ENCODE results near the gene UNCX. TPM values are rescaled to one million over a fixed set of nuclear protein-coding genes. Genes with fewer than 3 reads are reported as not detected.

UNCX gene
- total and polyA plus RNA-seq, 9 of the 15 experiments (the other 6 are each of a cell fraction or from before 2014, with no cell fraction given) = not detected

- Histone ChIP-seq H3K27ac (ENCODE audit: extremely low read depth, low read depth, low read length) (no peak overlapping the region), H3K79me2 (ENCODE audit: control insufficient read depth, insufficient read depth, low read length) (no peaks in the 10 kb centered on the region), H3K9ac (ENCODE audit: insufficient read depth in 1 of 2, low read depth in 2 of 2, low read length in 2 of 2) (no peak overlapping the region), H2AFZ (ENCODE audit: low read depth, low read length) (no peak overlapping the region), H3K4me1 (replicated peaks in 1 of 2; ENCODE audit: control insufficient read depth in 2 of 2, insufficient read depth in 2 of 2, low read length in 2 of 2) (peaks cover 0 to 18% of the 10 kb centered on the region in 2 experiments; a peak in 2 of 5 replicates), H3K27me3 (ENCODE audit: control insufficient read depth in 2 of 2, insufficient read depth in 2 of 2, low read length in 2 of 2) (peaks cover 52 to 67% of the 10 kb centered on the region in 2 experiments), H3K4me3 (no peak overlapping the region), H3K36me3 (ENCODE audit: control insufficient read depth, insufficient read depth, low read length) (no peaks in the 10 kb centered on the region), H3K4me2 (ENCODE audit: insufficient read depth, low read length) (no peak overlapping the region), H3K9me1 (ENCODE audit: control insufficient read depth, insufficient read depth, low read length) (no peaks in the 10 kb centered on the region), H3K9me3 (replicated peaks; ENCODE audit: control insufficient read depth, insufficient read depth, low read depth, low read length) (no peaks in the 10 kb centered on the region), H4K20me1 (replicated peaks; ENCODE audit: control insufficient read depth, insufficient read depth, low read length) (0 out of 2 replicates have a peak, but pooled peaks cover 13% of the 10 kb centered on the region)
- ATAC-seq (no peak), DNase-seq (ENCODE audit: extremely low read depth in 1 of 4, low spot score in 3 of 4) (no peak), FAIRE-seq (no peak)
- BruUV-seq (replicated peaks) = no TSS peak
- in situ Hi-C loops (cut with MboI) (no loop called here), intact Hi-C loops (cut with micrococcal nuclease) (no loop called here)
- 5% methylated on average over 40 of the region's 83 CpGs for WGBS (ENCODE audit: insufficient coverage, low coverage, missing lambda C conversion rate)
- POLR2A ChIA-PET = interaction anchor here (0.7 kb wide), 1 partner anchor 177 kb away, joined by 4 read pairs; no protein-coding TSS in a partner anchor
- TF ChIP-seq HNRNPH1 (optimal IDR thresholded peaks at IDR 0.05; ENCODE audit: low read depth, low read length) = no peak
- TF ChIP-seq ZNF277 (CRISPR knock-in tag; IDR thresholded peaks at IDR 0.05; ENCODE audit: borderline replicate concordance) = no peak
- no peak for TF ChIP-seq SMAD3 (CRISPR knock-in tag; conservative IDR thresholded peaks at IDR 0.05)
- CTCF ChIA-PET (ENCODE audit: low intra/inter-chr PET ratio) = no interaction called here
Measured at GRCh38 chr7:1236831-1237701, 4.4 kb downstream of the UNCX start.
